ENCODE measurements around the gene BBS10. TPM values are rescaled to one million over a fixed set of nuclear protein-coding genes. Genes with fewer than 3 reads are reported as not detected.

Gene BBS10
- total RNA-seq, 1 experiment from 2014 or later: 8.2 TPM

- no peak for TF ChIP-seq NR2C2 (CRISPR knock-in tag; IDR thresholded peaks at IDR 0.05)
- no peak for TF ChIP-seq RORB (CRISPR knock-in tag; IDR thresholded peaks at IDR 0.05)
- no peak for TF ChIP-seq ZNF425 (CRISPR knock-in tag; conservative IDR thresholded peaks at IDR 0.05)
- no peak for TF ChIP-seq ZNF512 (CRISPR knock-in tag; IDR thresholded peaks at IDR 0.05; ENCODE audit: borderline replicate concordance)
- no peak for TF ChIP-seq E2F1 (CRISPR knock-in tag; IDR thresholded peaks at IDR 0.05)
- TF ChIP-seq TCF7 (CRISPR knock-in tag; IDR thresholded peaks at IDR 0.05; ENCODE audit: low read depth): no peak
Observed at GRCh38 chr12:76360316-76360715, 12.1 kb upstream of the BBS10 start (continued).

GRCh38 chr12:76356071-76356470 is 7.9 kb upstream of the BBS10 start:
- DNase-seq (ENCODE audit: low spot score): no peak
- POLR2A ChIA-PET: no interaction called here
- Mint-ChIP-seq H3K4me3 (no peak overlapping the region), H3K27ac (no peak overlapping the region), H3K9me3 (no peaks in the 10 kb centered on the region), H3K36me3 (peaks cover 14% of the 10 kb centered on the region), H3K27me3 (ENCODE audit: low read depth) (no peaks in the 10 kb centered on the region), H3K4me1 (no peaks in the 10 kb centered on the region)
- CTCF ChIA-PET: no interaction called here
- peak; percentile 36; the same call in 1 of the 2 replicates for ATAC-seq
- TF ChIP-seq ETV6 (CRISPR knock-in tag; IDR thresholded peaks at IDR 0.05) (no peak), TEAD4 (CRISPR knock-in tag; IDR thresholded peaks at IDR 0.05) (no peak), E2F1 (CRISPR knock-in tag; IDR thresholded peaks at IDR 0.05) (no peak), PRDM15 (CRISPR knock-in tag; IDR thresholded peaks at IDR 0.05) (no peak), AFF4 (CRISPR knock-in tag; IDR thresholded peaks at IDR 0.05; ENCODE audit: borderline replicate concordance) (no peak), RELA (CRISPR knock-in tag; IDR thresholded peaks at IDR 0.05; ENCODE audit: borderline replicate concordance) (no peak), OVOL2 (CRISPR knock-in tag; IDR thresholded peaks at IDR 0.05; ENCODE audit: borderline replicate concordance) (no peak), FOXK1 (CRISPR knock-in tag; IDR thresholded peaks at IDR 0.05) (no peak), NR1H2 (CRISPR knock-in tag; IDR thresholded peaks at IDR 0.05) (no peak), STAT6 (CRISPR knock-in tag; conservative IDR thresholded peaks at IDR 0.05; ENCODE audit: low read depth) (no peak), CBFB (CRISPR knock-in tag; IDR thresholded peaks at IDR 0.05; ENCODE audit: low read depth) (no peak), HMGA2 (CRISPR knock-in tag; IDR thresholded peaks at IDR 0.05) (no peak), ATF6 (CRISPR knock-in tag; IDR thresholded peaks at IDR 0.05) (no peak)
